Neural progenitor cell (in vitro differentiated cells): Measurements from ENCODE around the gene REST. TPM values are rescaled to one million over a fixed set of nuclear protein-coding genes. Genes with fewer than 3 reads are reported as not detected.

Experiments used
- DNase-seq: peaks from one replicate; pipeline ENCODE4 v3.0.0-alpha.2; 2016; ENCODE audit warnings: low spot score
- H2AFZ ChIP-seq: fragments of 200-600 bp; sonication (generic); replicated peaks from 2 replicates; pipeline ENCODE4 v1.6.1; 2016; ENCODE audit warnings: antibody characterized with exemption
- H3F3A ChIP-seq: fragments of 200-600 bp; sonication (generic); 2 replicates; pipeline ENCODE4 v1.6.1; 2016; ENCODE audit warnings: antibody characterized with exemption, low read depth
- H3K27ac ChIP-seq: fragments of 200-600 bp; sonication (generic); 2 replicates; pipeline ENCODE4 v1.5.1; 2016; ENCODE audit warnings: mild to moderate bottlenecking
- H3K27me3 ChIP-seq: fragments of 200-600 bp; sonication (generic); 2 replicates; pipeline ENCODE4 v1.6.1; 2016; ENCODE audit warnings: mild to moderate bottlenecking, moderate library complexity
- H3K36me3 ChIP-seq: fragments of 200-600 bp; sonication (generic); 2 replicates; pipeline ENCODE4 v1.5.1; 2016
- H3K4me1 ChIP-seq: fragments of 200-600 bp; sonication (generic); 2 replicates; pipeline ENCODE4 v1.6.1; 2016; ENCODE audit warnings: mixed run types
- H3K4me2 ChIP-seq: fragments of 200-600 bp; sonication (generic); 2 replicates; pipeline ENCODE4 v1.6.1; 2016
- H3K4me3 ChIP-seq: fragments of 200-600 bp; sonication (generic); 2 replicates; pipeline ENCODE4 v1.5.1; 2016
- H3K79me2 ChIP-seq: fragments of 200-600 bp; sonication (generic); 2 replicates; pipeline ENCODE4 v1.6.1; 2016; ENCODE audit warnings: low read depth
- H3K9ac ChIP-seq: fragments of 200-600 bp; sonication (generic); 2 replicates; pipeline ENCODE4 v1.6.1; 2016
- H3K9me3 ChIP-seq: fragments of 200-600 bp; sonication (generic); 2 replicates; pipeline ENCODE4 v1.5.1; 2016; ENCODE audit warnings: low read depth
- H4K20me1 ChIP-seq: fragments of 200-600 bp; sonication (generic); 2 replicates; pipeline ENCODE4 v1.6.1; 2016; ENCODE audit warnings: low read depth
- H3K27ac Mint-ChIP-seq: 3 replicates; pipeline ENCODE4 v1.8.0; 2021; ENCODE audit warnings: mixed read lengths
- H3K27me3 Mint-ChIP-seq: 2 replicates; pipeline ENCODE4 v1.8.0; 2022; ENCODE audit warnings: low read depth, mild to moderate bottlenecking, inconsistent platforms, moderate library complexity, mixed read lengths; ENCODE audit not compliant: insufficient read depth
- H3K36me3 Mint-ChIP-seq: 3 replicates; pipeline ENCODE4 v1.8.0; 2021; ENCODE audit warnings: mixed read lengths
- H3K4me1 Mint-ChIP-seq: 3 replicates; pipeline ENCODE4 v1.8.0; 2021; ENCODE audit warnings: mixed read lengths
- H3K4me3 Mint-ChIP-seq: 3 replicates; pipeline ENCODE4 v1.8.0; 2021; ENCODE audit warnings: mild to moderate bottlenecking, moderate library complexity, mixed read lengths
- H3K9me3 Mint-ChIP-seq: 3 replicates; pipeline ENCODE4 v1.8.0; 2020; ENCODE audit warnings: mixed read lengths
- EZH2 ChIP-seq: fragments of 200-600 bp; sonication (generic); IDR thresholded peaks from 2 replicates; pipeline ENCODE4 v1.6.1; 2017; ENCODE audit warnings: antibody characterized with exemption, mild to moderate bottlenecking, moderate library complexity
- EZH2phosphoT487 ChIP-seq: fragments of 200-600 bp; sonication (generic); IDR thresholded peaks from 2 replicates; pipeline ENCODE4 v1.6.1; 2017; ENCODE audit warnings: antibody characterized with exemption
- total RNA-seq: library from RNA; depleted of rRNA; stranded (reverse); fragments of >200 nt; gene quantifications from 2 replicates; pipeline ENCODE4 v1.2.3, GENCODE V29; 2015; ENCODE audit warnings: low replicate concordance
- TF ChIP-seq, protein P1 (sequence below): fragments of 200-600 bp; sonication (generic); IDR thresholded peaks from 2 replicates; pipeline ENCODE4 v1.5.1; 2017; ENCODE audit warnings: antibody characterized with exemption, mild to moderate bottlenecking

REST gene
- total RNA-seq, 1 donor from 2014 or later, result 87.3 TPM

DNA sequence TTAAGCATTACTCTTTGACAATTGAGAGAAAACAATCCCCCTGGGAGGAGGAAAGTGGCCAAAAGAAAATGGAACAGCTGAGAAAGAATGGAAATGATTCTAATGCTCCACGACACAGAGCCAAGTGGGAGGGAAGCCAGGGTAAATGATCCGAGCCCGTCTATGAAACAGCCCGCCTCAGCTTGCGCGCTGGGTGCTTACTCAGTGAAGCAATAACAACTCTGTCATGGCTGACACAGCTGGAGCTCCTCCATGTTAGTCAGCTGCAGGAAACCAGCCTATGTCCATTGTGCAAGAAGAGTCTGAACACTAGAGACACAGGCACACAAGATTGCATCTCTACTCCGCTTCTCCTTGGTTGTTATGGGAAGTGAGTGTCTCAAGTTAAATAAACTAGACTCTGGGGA, 50.4 kb downstream of the REST start:
- no peaks in the 10 kb centered on the region for H3K4me1 ChIP-seq
- H3K79me2 ChIP-seq, result no peaks in the 10 kb centered on the region
- Mint-ChIP-seq H3K27me3 (peaks cover 2% of the 10 kb centered on the region), H3K36me3 (peaks cover 3% of the 10 kb centered on the region), H3K9me3 (no peaks in the 10 kb centered on the region), H3K27ac (no peak overlapping the region), H3K4me3 (no peak overlapping the region), H3K4me1 (peaks cover 3% of the 10 kb centered on the region)
- no peak overlapping the region for H3K4me2 ChIP-seq
- no peaks in the 10 kb centered on the region for H3F3A ChIP-seq
- H3K27ac ChIP-seq, result no peak overlapping the region
- H2AFZ ChIP-seq, result no peak overlapping the region
- no peaks in the 10 kb centered on the region for H3K9me3 ChIP-seq
- no peak overlapping the region for H3K4me3 ChIP-seq
- H4K20me1 ChIP-seq, result no peaks in the 10 kb centered on the region
- H3K36me3 ChIP-seq, result no peaks in the 10 kb centered on the region
- TF ChIP-seq, protein P1, sequence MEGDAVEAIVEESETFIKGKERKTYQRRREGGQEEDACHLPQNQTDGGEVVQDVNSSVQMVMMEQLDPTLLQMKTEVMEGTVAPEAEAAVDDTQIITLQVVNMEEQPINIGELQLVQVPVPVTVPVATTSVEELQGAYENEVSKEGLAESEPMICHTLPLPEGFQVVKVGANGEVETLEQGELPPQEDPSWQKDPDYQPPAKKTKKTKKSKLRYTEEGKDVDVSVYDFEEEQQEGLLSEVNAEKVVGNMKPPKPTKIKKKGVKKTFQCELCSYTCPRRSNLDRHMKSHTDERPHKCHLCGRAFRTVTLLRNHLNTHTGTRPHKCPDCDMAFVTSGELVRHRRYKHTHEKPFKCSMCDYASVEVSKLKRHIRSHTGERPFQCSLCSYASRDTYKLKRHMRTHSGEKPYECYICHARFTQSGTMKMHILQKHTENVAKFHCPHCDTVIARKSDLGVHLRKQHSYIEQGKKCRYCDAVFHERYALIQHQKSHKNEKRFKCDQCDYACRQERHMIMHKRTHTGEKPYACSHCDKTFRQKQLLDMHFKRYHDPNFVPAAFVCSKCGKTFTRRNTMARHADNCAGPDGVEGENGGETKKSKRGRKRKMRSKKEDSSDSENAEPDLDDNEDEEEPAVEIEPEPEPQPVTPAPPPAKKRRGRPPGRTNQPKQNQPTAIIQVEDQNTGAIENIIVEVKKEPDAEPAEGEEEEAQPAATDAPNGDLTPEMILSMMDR, result no peak
- TF ChIP-seq EZH2 (no peak), EZH2phosphoT487 (no peak)
- H3K27me3 ChIP-seq, result no peaks in the 10 kb centered on the region
- no peak overlapping the region for H3K9ac ChIP-seq
- no peak for DNase-seq

DNA sequence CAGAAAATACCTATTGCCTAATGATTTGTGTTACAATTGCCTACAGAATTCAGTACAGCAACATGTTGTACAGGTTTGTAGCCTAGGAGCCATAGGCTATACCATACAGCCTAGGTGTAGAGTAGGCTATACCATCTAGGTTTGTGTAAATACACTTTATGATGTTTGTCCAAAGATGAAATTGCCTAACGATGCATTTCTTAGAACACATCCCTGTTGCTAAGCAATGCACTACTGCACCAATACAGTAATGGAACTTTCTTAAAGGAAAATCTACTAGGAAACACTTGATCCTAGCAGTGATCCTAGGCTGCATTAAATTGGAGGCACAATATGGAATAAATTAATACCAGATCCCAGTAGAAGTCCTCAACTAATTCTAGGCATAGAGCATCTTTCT, 51.4 kb downstream of the REST start:
- Histone ChIP-seq H2AFZ (no peak overlapping the region), H4K20me1 (no peaks in the 10 kb centered on the region), H3K4me2 (no peak overlapping the region), H3K4me3 (no peak overlapping the region), H3K27ac (no peak overlapping the region), H3K4me1 (no peaks in the 10 kb centered on the region), H3K9ac (no peak overlapping the region), H3K9me3 (no peaks in the 10 kb centered on the region), H3K27me3 (no peaks in the 10 kb centered on the region), H3K79me2 (no peaks in the 10 kb centered on the region), H3F3A (no peaks in the 10 kb centered on the region), H3K36me3 (no peaks in the 10 kb centered on the region)
- H3K4me3 Mint-ChIP-seq, result no peak overlapping the region
- peaks cover 2% of the 10 kb centered on the region for H3K27me3 Mint-ChIP-seq
- DNase-seq, result no peak
- H3K36me3 Mint-ChIP-seq, result peaks cover 6% of the 10 kb centered on the region
- no peaks in the 10 kb centered on the region for H3K9me3 Mint-ChIP-seq
- peaks cover 3% of the 10 kb centered on the region for H3K4me1 Mint-ChIP-seq
- no peak for TF ChIP-seq EZH2phosphoT487
- TF ChIP-seq, protein P1, result no peak
- TF ChIP-seq EZH2, result no peak
- H3K27ac Mint-ChIP-seq, result no peak overlapping the region

DNA sequence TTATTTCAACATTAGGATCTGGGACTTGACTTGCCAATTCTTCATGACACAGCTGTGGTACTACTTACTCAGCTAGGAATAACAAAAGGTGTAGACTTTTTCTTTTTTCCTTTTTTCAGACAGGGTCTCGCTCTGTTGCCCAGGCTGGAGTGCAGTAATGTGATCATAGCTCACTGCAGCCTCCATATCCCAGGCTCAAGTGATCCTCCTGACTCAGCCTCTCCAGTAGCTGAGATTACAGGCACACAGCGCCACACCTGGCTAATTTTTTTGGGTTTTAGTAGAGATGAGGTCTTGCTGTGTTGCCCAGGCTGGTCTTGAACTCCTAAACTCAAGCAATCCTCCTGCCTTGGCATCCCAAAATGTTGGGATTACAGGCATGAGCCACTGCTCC, 53.4 kb downstream of the REST start:
- Histone ChIP-seq H3K4me1 (no peaks in the 10 kb centered on the region), H3K4me2 (no peak overlapping the region), H3K36me3 (no peaks in the 10 kb centered on the region), H3K9me3 (no peaks in the 10 kb centered on the region), H3K4me3 (no peak overlapping the region), H2AFZ (no peak overlapping the region), H3K27me3 (no peaks in the 10 kb centered on the region), H3K27ac (no peak overlapping the region), H3F3A (no peaks in the 10 kb centered on the region), H3K9ac (no peak overlapping the region), H3K79me2 (no peaks in the 10 kb centered on the region), H4K20me1 (no peaks in the 10 kb centered on the region)
- Mint-ChIP-seq H3K36me3 (peaks cover 11% of the 10 kb centered on the region), H3K9me3 (no peaks in the 10 kb centered on the region), H3K4me3 (no peak overlapping the region), H3K27ac (no peak overlapping the region), H3K27me3 (no peaks in the 10 kb centered on the region), H3K4me1 (peaks cover 3% of the 10 kb centered on the region)
- no peak for DNase-seq
- no peak for TF ChIP-seq EZH2phosphoT487
- TF ChIP-seq, protein P1, result no peak
- no peak for TF ChIP-seq EZH2
